ENCODE data around the gene ARID3C.
"Not testable (repeated sequence)": the region's sequence is repeated elsewhere in the genome, so short reads cannot be mapped to it uniquely, and the experiment has no call there.

Gene ARID3C

GRCh38 chr9:34651876-34652601, 23.2 kb upstream of the ARID3C start, which contains the start of gene IL11RA:
Gene IL11RA, plus strand, starts transcription at chr9:34652185. Its CDS starts 3,033 bp downstream, at chr9:34655218.
- peak in 1 of 4 experiments; percentile 17 for DNase-seq

- no peak for DNase-seq
Observed at GRCh38 chr9:34651321-34651720, 22.5 kb upstream of the ARID3C start.

GRCh38 chr9:34650816-34651215, 21.9 kb upstream of the ARID3C start:
- no peak for DNase-seq

GRCh38 chr9:34648673-34649072, 19.8 kb upstream of the ARID3C start:
- DNase-seq = no peak

GRCh38 chr9:34647651-34648050, 18.8 kb upstream of the ARID3C start:
- no peak for DNase-seq

- no peak for DNase-seq
Observed at GRCh38 chr9:34647084-34647403, 18.2 kb upstream of the ARID3C start.

GRCh38 chr9:34646211-34647083, 17.6 kb upstream of the ARID3C start, which contains the start of gene GALT:
Gene GALT, plus strand, starts transcription at chr9:34646675. Its CDS starts 30 bp downstream, at chr9:34646705.
- DNase-seq = peak; percentile 81 to 96 (median 94)

- DNase-seq = no peak
Observed at GRCh38 chr9:34644766-34645314, 16.0 kb upstream of the ARID3C start.

- no peak for DNase-seq
Observed at GRCh38 chr9:34642679-34643078, 13.8 kb upstream of the ARID3C start.

GRCh38 chr9:34639322-34639721, 10.5 kb upstream of the ARID3C start:
- not testable (repeated sequence) for DNase-seq

- no peak for DNase-seq
Observed at GRCh38 chr9:34638138-34638445, 9.2 kb upstream of the ARID3C start.

- peak; percentile 80 to 91 (median 84) for DNase-seq
Observed at GRCh38 chr9:34637356-34638137, 8.7 kb upstream of the ARID3C start, which contains the start of gene SIGMAR1. Gene SIGMAR1, minus strand, starts transcription at chr9:34637787. Its CDS starts 90 bp downstream, at chr9:34637697.

- DNase-seq = no peak
Observed at GRCh38 chr9:34636791-34637355, 8.0 kb upstream of the ARID3C start.

GRCh38 chr9:34635556-34635955, 6.7 kb upstream of the ARID3C start:
- no peak for DNase-seq

GRCh38 chr9:34634551-34635248, 5.8 kb upstream of the ARID3C start:
- DNase-seq = no peak

GRCh38 chr9:34633851-34634550, 5.1 kb upstream of the ARID3C start:
- peak in 3 of 4 experiments; percentile 45 to 69 (median 50) for DNase-seq

- no peak for DNase-seq
Observed at GRCh38 chr9:34633166-34633565, 4.3 kb upstream of the ARID3C start.

GRCh38 chr9:34630402-34631154, 1.7 kb upstream of the ARID3C start:
- no peak for DNase-seq

- DNase-seq = no peak
Observed at GRCh38 chr9:34629491-34629808, 584 bp upstream of the ARID3C start.
